Endothelial cell of umbilical vein (primary cell): ENCODE data around the gene RNMT. TPM values are rescaled to one million over a fixed set of nuclear protein-coding genes. Genes with fewer than 3 reads are reported as not detected.

ENCODE experiments used
- BruUV-seq: library from RNA; stranded (reverse); fragments of 400-500 nt; replicated peaks from 2 replicates; lab custom pipeline; 2021; lab: Mats Ljungman, UMichigan
- CTCF ChIA-PET: fragments of 300-600, 350-600 bp; sonication (Branson Sonifier 250); formaldehyde crosslinking; loops from one replicate; lab custom pipeline; 2021; ENCODE audit warnings: antibody characterized with exemption, inconsistent platforms; lab: Charles Lee
- POLR2A ChIA-PET: fragments of 300-600, 350-600 bp; sonication (Branson Sonifier 250); formaldehyde crosslinking; loops from one replicate; lab custom pipeline; 2021; ENCODE audit warnings: antibody characterized with exemption, inconsistent platforms; lab: Charles Lee
- DNase-seq: peaks from one replicate; pipeline ENCODE4 v3.0.0-alpha.2; 2011; ENCODE audit warnings: low read depth, low spot score
- FAIRE-seq: peaks from 2 replicates; lab custom pipeline; 2011; peaks lifted over from hg19 to GRCh38; lab: Jason Lieb, UNC
- H2AFZ ChIP-seq: 2 replicates; pipeline ENCODE4 v1.6.0; 2012; ENCODE audit warnings: low read depth, low read length, control low read depth, inconsistent platforms
- H3K27ac ChIP-seq: 2 replicates; pipeline ENCODE4 v1.5.1; 2011; ENCODE audit warnings: low read depth, mild to moderate bottlenecking, control low read depth, low read length, moderate library complexity; ENCODE audit not compliant: insufficient read depth
- H3K27me3 ChIP-seq, 2 experiments: 2 replicates each; pipeline versions ENCODE4 v1.6.0 to v1.6.1; 2011; ENCODE audit warnings: low read length in 2 of 2, mixed read lengths in 1 of 2; ENCODE audit not compliant: control insufficient read depth in 2 of 2, insufficient read depth in 2 of 2
- H3K36me3 ChIP-seq, 2 experiments: 2 replicates in 1 of 2; 3 replicates in 1 of 2; pipeline ENCODE4 v1.5.1; 2011; ENCODE audit warnings: low read length in 2 of 2, mild to moderate bottlenecking in 1 of 2, moderate library complexity in 1 of 2; ENCODE audit not compliant: control insufficient read depth in 2 of 2, insufficient read depth in 2 of 2; ENCODE audit errors: extremely low read depth in 1 of 2
- H3K4me1 ChIP-seq: 3 replicates; pipeline ENCODE4 v1.5.1; 2011; ENCODE audit warnings: mild to moderate bottlenecking, low read length; ENCODE audit not compliant: control insufficient read depth, insufficient read depth; ENCODE audit errors: extremely low read depth
- H3K4me2 ChIP-seq: 2 replicates; pipeline ENCODE4 v1.6.1; 2011; ENCODE audit warnings: low read length, control low read depth, mixed read lengths; ENCODE audit not compliant: insufficient read depth
- H3K4me3 ChIP-seq, 3 experiments: fragments of 200-600 bp in 1 of 3; sonication (generic), shearing (Covaris generic) in 1 of 3; replicated peaks in 1 of 3; 2 replicates each; pipeline ENCODE4 v1.5.1; 2011 to 2016; ENCODE audit warnings: control low read depth in 3 of 3, low read length in 3 of 3, mild to moderate bottlenecking in 2 of 3, inconsistent platforms in 1 of 3, low read depth in 1 of 3, moderate library complexity in 1 of 3; ENCODE audit not compliant: insufficient read depth in 1 of 3
- H3K79me2 ChIP-seq: 2 replicates; pipeline ENCODE4 v1.6.0; 2012; ENCODE audit warnings: low read length, inconsistent platforms; ENCODE audit not compliant: control insufficient read depth, insufficient read depth
- H3K9ac ChIP-seq: replicated peaks from 2 replicates; pipeline ENCODE3; 2011; ENCODE audit warnings: low read length, control low read depth; ENCODE audit not compliant: insufficient read depth; ENCODE audit errors: extremely low read depth
- H3K9me1 ChIP-seq: replicated peaks from 3 replicates; pipeline ENCODE4 v1.6.0; 2011; ENCODE audit warnings: mild to moderate bottlenecking, low read length; ENCODE audit not compliant: control insufficient read depth, insufficient read depth; ENCODE audit errors: extremely low read depth
- H3K9me3 ChIP-seq: replicated peaks from 2 replicates; pipeline ENCODE4 v1.5.1; 2012; ENCODE audit warnings: low read length, inconsistent platforms; ENCODE audit not compliant: control insufficient read depth, insufficient read depth
- H4K20me1 ChIP-seq: replicated peaks from 2 replicates; pipeline ENCODE3; 2011; ENCODE audit warnings: mild to moderate bottlenecking, low read length; ENCODE audit not compliant: control insufficient read depth, insufficient read depth; ENCODE audit errors: extremely low read depth
- EZH2 ChIP-seq: IDR thresholded peaks from 2 replicates; pipeline ENCODE4 v1.6.1; 2012; ENCODE audit warnings: borderline replicate concordance, low read depth, mild to moderate bottlenecking, moderate library complexity, low read length, inconsistent platforms; ENCODE audit not compliant: severe bottlenecking
- FOS ChIP-seq: IDR thresholded peaks from 2 replicates; pipeline ENCODE4 v1.6.1; 2011; ENCODE audit warnings: mild to moderate bottlenecking, low read length, moderate library complexity, borderline replicate concordance; ENCODE audit not compliant: insufficient read depth
- GATA2 ChIP-seq: IDR thresholded peaks from 2 replicates; pipeline ENCODE4 v1.7.0; 2011; ENCODE audit warnings: low read depth, mild to moderate bottlenecking, moderate library complexity, mixed read lengths, low read length; ENCODE audit not compliant: insufficient read length, insufficient read depth
- JUN ChIP-seq: IDR thresholded peaks from 2 replicates; pipeline ENCODE4 v1.6.1; 2011; ENCODE audit warnings: borderline replicate concordance, low read depth; ENCODE audit not compliant: insufficient read length, insufficient read depth
- MYC ChIP-seq: IDR thresholded peaks from one replicate; pipeline ENCODE4 v1.6.1; 2011; ENCODE audit warnings: mild to moderate bottlenecking, low read depth, low read length
- POLR2A ChIP-seq: IDR thresholded peaks from 2 replicates; pipeline ENCODE4 v1.6.1; 2012; ENCODE audit warnings: low read depth, mild to moderate bottlenecking, control low read depth, low read length
- POLR2AphosphoS5 ChIP-seq: IDR thresholded peaks from 2 replicates; pipeline ENCODE4 v1.6.1; 2012; ENCODE audit warnings: low read depth, mild to moderate bottlenecking, control low read depth, low read length, moderate library complexity; ENCODE audit not compliant: insufficient read depth
- dilution Hi-C: fragments of 300-500 bp; cut with MboI; formaldehyde crosslinking; loops from one replicate; pipeline ENCODE4 v1.15.0; 2019; ENCODE audit warnings: low sequenced_read_pairs; ENCODE audit not compliant: extremely low pct_ligation_motif_present
- intact Hi-C: fragments of 100-400 bp; cut with micrococcal nuclease; formaldehyde crosslinking; loops from one replicate; pipeline ENCODE4 v1.10.0; 2022
- polyA plus RNA-seq, 4 experiments: library from polyadenylated mRNA; depleted of rRNA in 3 of 4; stranded (reverse) in 3 of 4; unstranded in 1 of 4; fragments of >200 nt; gene quantifications; 2 replicates each; pipeline versions ENCODE4 v1.2.1 to v1.2.3, GENCODE V29; 2011 to 2012; ENCODE audit warnings: missing spikeins in 1 of 4
- total RNA-seq: library from RNA; stranded (reverse); gene quantifications from 2 replicates; pipeline ENCODE4 v1.2.3, GENCODE V29; 2021
- TF ChIP-seq, protein P1 (sequence below): IDR thresholded peaks from 2 replicates; pipeline ENCODE4 v1.6.1; 2011; ENCODE audit not compliant: insufficient read depth, insufficient read length
- TF ChIP-seq, protein P2 (sequence below), 2 donors: IDR thresholded peaks; 1 replicate in 1 of 2; 2 replicates in 1 of 2; pipeline ENCODE4 v1.5.1; 2011; ENCODE audit warnings: low read length in 2 of 2, mild to moderate bottlenecking in 2 of 2, moderate library complexity in 2 of 2, control low read depth in 1 of 2, inconsistent platforms in 1 of 2, low read depth in 1 of 2; ENCODE audit not compliant: insufficient read depth in 1 of 2; ENCODE audit errors: extremely low read depth in 1 of 2

RNMT gene
- total and polyA plus RNA-seq, 2 donors (not counting 3 experiments of a cell fraction or from before 2014, with no cell fraction given), result 9.8 to 29.5 TPM

DNA sequence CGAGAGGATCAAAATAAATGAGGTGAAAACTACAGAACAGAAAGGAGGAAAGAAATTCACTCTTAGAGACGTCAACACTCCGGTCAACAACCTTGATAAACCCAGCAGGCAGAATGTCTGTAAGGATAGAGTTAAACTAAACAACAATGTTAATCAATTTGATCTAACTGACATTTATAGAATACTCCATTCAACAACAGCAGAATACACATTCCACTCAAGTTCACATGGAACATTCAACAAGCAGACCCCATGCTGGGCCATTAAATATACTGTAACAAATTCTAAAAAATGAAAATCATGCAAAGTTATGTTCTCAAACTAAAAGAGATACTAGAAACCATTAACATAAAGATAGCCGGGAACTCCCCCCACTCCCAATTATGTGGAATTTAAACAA, 41.9 kb upstream of the RNMT start:
- H3K4me2 ChIP-seq, result no peak overlapping the region
- TF ChIP-seq, protein P1, sequence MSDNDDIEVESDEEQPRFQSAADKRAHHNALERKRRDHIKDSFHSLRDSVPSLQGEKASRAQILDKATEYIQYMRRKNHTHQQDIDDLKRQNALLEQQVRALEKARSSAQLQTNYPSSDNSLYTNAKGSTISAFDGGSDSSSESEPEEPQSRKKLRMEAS, result no peak
- TF ChIP-seq, protein P2, sequence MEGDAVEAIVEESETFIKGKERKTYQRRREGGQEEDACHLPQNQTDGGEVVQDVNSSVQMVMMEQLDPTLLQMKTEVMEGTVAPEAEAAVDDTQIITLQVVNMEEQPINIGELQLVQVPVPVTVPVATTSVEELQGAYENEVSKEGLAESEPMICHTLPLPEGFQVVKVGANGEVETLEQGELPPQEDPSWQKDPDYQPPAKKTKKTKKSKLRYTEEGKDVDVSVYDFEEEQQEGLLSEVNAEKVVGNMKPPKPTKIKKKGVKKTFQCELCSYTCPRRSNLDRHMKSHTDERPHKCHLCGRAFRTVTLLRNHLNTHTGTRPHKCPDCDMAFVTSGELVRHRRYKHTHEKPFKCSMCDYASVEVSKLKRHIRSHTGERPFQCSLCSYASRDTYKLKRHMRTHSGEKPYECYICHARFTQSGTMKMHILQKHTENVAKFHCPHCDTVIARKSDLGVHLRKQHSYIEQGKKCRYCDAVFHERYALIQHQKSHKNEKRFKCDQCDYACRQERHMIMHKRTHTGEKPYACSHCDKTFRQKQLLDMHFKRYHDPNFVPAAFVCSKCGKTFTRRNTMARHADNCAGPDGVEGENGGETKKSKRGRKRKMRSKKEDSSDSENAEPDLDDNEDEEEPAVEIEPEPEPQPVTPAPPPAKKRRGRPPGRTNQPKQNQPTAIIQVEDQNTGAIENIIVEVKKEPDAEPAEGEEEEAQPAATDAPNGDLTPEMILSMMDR (IDR thresholded peaks at IDR 0.05; ENCODE audit: extremely low read depth in 1 of 2, insufficient read depth in 1 of 2, low read depth in 1 of 2, low read length in 2 of 2), result no peak
- TF ChIP-seq POLR2A (no peak), FOS (no peak), JUN (no peak), MYC (no peak), EZH2 (no peak), POLR2AphosphoS5 (no peak), GATA2 (no peak)
- POLR2A ChIA-PET, result no interaction called here
- H3K4me1 ChIP-seq, result no peaks in the 10 kb centered on the region
- no peak overlapping the region for H3K27ac ChIP-seq
- H3K36me3 ChIP-seq, result no peaks in the 10 kb centered on the region
- intact Hi-C loops (no loop called here), dilution Hi-C loops (no loop called here)
- H3K9ac ChIP-seq, result no peak overlapping the region
- no peaks in the 10 kb centered on the region for H3K27me3 ChIP-seq
- no peak overlapping the region for H3K4me3 ChIP-seq
- H2AFZ ChIP-seq, result no peak overlapping the region
- CTCF ChIA-PET, result no interaction called here
- DNase-seq, result no peak
- H3K9me3 ChIP-seq, result no peaks in the 10 kb centered on the region
- FAIRE-seq, result no peak
- H4K20me1 ChIP-seq, result no peaks in the 10 kb centered on the region
- H3K9me1 ChIP-seq, result no peaks in the 10 kb centered on the region
- BruUV-seq, result no TSS peak
- peaks cover 26% of the 10 kb centered on the region for H3K79me2 ChIP-seq
